Peyer's patch (tissue), 4 donors: Measurements from ENCODE around the gene PAGR1.

Experiments
- POLR2A ChIP-seq, 2 donors: fragments of 450-650 bp; IDR thresholded peaks; one replicate each; pipeline ENCODE4 v1.5.1; 2017; ENCODE audit warnings: antibody characterized with exemption in 2 of 2, mild to moderate bottlenecking in 2 of 2, moderate library complexity in 2 of 2
- TF ChIP-seq, protein P1 (sequence below), 6 experiments: fragments of 450-650 bp in 4 of 6; fragments of 200-600 bp in 2 of 6; sonication (generic) in 1 of 6; IDR thresholded peaks; one replicate each; pipeline ENCODE4 v1.5.1; 2017 to 2019; ENCODE audit warnings: antibody characterized with exemption in 6 of 6, mild to moderate bottlenecking in 3 of 6, moderate library complexity in 1 of 6

DNA sequence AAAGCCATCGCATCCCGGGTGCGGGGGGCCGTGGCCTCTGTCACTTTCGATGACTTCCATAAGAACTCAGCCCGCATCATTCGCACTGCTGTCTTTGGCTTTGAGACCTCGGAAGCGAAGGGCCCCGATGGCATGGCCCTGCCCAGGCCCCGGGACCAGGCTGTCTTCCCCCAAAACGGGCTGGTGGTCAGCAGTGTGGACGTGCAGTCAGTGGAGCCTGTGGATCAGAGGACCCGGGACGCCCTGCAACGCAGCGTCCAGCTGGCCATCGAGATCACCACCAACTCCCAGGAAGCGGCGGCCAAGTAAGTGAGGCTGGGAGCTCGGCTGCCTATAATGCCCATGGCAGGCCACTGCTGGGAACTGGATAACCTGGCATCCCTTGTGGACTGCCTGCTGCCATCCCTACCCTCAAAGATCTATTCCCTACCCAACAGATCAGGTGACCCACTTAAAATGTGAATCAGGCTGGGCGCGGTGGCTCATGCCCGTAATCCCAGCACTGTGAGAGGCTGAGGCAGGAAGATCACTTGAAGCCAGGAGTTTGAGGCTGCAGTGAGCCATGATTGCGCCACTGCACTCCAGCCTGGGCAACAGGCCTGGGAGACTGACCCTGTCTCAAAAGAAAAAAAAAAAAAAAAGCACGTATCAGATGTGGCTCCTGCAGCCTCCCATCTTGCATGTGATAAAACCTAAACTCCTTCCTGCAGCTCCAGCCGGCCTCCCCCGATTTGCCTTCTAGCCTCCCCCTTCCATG, 28.8 kb downstream of the PAGR1 start:
- TF ChIP-seq POLR2A (IDR thresholded peaks at IDR 0.05): no peak
- TF ChIP-seq, protein P1, sequence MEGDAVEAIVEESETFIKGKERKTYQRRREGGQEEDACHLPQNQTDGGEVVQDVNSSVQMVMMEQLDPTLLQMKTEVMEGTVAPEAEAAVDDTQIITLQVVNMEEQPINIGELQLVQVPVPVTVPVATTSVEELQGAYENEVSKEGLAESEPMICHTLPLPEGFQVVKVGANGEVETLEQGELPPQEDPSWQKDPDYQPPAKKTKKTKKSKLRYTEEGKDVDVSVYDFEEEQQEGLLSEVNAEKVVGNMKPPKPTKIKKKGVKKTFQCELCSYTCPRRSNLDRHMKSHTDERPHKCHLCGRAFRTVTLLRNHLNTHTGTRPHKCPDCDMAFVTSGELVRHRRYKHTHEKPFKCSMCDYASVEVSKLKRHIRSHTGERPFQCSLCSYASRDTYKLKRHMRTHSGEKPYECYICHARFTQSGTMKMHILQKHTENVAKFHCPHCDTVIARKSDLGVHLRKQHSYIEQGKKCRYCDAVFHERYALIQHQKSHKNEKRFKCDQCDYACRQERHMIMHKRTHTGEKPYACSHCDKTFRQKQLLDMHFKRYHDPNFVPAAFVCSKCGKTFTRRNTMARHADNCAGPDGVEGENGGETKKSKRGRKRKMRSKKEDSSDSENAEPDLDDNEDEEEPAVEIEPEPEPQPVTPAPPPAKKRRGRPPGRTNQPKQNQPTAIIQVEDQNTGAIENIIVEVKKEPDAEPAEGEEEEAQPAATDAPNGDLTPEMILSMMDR (IDR thresholded peaks at IDR 0.05): no peak
